ENCODE measurements around the gene RNF128. TPM values are rescaled to one million over a fixed set of nuclear protein-coding genes. Genes with fewer than 3 reads are reported as not detected.

Gene RNF128, protein sequence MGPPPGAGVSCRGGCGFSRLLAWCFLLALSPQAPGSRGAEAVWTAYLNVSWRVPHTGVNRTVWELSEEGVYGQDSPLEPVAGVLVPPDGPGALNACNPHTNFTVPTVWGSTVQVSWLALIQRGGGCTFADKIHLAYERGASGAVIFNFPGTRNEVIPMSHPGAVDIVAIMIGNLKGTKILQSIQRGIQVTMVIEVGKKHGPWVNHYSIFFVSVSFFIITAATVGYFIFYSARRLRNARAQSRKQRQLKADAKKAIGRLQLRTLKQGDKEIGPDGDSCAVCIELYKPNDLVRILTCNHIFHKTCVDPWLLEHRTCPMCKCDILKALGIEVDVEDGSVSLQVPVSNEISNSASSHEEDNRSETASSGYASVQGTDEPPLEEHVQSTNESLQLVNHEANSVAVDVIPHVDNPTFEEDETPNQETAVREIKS
- not detected for total RNA-seq

DNA sequence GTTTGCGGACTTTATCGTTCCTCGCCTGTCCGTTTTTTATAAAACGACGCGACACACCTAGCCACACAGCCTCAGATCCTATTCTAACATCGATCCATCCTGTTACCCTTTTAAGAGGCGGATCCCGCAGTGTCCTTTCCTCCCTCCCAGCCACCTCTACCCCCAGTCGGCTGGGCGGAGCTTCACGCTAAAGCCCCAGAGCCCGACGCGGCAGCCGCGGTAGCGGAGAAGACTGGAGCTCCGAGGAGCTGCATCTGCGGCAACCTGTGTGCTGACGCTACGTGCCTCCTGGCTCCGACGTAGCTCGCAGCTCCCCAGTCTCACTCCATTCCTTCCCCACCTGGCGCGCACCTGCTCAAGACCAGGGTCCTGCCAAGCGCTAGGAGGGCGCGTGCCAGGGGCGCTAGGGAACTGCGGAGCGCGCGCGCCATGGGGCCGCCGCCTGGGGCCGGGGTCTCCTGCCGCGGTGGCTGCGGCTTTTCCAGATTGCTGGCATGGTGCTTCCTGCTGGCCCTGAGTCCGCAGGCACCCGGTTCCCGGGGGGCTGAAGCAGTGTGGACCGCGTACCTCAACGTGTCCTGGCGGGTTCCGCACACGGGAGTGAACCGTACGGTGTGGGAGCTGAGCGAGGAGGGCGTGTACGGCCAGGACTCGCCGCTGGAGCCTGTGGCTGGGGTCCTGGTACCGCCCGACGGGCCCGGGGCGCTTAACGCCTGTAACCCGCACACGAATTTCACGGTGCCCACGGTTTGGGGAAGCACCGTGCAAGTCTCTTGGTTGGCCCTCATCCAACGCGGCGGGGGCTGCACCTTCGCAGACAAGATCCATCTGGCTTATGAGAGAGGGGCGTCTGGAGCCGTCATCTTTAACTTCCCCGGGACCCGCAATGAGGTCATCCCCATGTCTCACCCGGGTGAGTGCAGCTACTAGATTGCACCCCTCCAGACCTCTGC, at the start of gene RNF128:
Gene RNF128, plus strand, starts transcription at position 217 of the 953 bp plus-strand sequence. Its CDS starts 213 bp downstream, at position 430.
- DNase-seq (peak; percentile 19 to 33), ATAC-seq (replicated peaks in 1 of 2) (peak; percentile 72 to 77)
- Mint-ChIP-seq H3K9me3 (no peaks in the 10 kb centered on the region), H3K27me3 (ENCODE audit: low read depth) (peaks cover 70% of the 10 kb centered on the region), H3K4me1 (ENCODE audit: low read depth) (no peaks in the 10 kb centered on the region), H3K36me3 (ENCODE audit: insufficient read depth in 2 of 2) (no peaks in the 10 kb centered on the region), H3K4me3 (peak within 1 kb of the TSS; percentile 70 to 80), H3K27ac (no peak within 1 kb of the TSS)

DNA sequence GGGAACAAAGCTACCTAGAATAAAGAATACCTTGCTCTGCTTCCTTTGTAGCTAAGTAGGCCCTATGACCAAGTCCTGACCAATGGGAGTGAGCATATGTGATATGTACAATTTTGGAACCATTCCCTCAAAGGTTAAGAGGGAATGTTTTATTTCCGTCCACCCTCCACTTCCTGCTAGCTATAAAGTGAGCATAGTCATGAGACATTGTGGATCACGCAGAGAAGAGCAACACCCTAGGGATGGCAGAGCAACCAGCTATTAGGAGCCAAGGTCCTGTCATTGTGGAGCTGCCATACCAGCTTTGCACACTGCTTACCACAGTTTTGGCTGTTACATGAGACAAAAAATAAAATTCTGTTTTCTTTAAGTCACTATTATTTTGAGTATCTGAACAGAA, 45.8 kb upstream of the RNF128 start:
- Mint-ChIP-seq H3K27me3 (ENCODE audit: low read depth) (peaks cover 18% of the 10 kb centered on the region), H3K4me3 (no peak overlapping the region), H3K36me3 (ENCODE audit: insufficient read depth in 2 of 2) (peaks cover 0 to 1% of the 10 kb centered on the region in 2 donors), H3K9me3 (peaks cover 0 to 3% of the 10 kb centered on the region in 2 donors), H3K27ac (no peak overlapping the region), H3K4me1 (ENCODE audit: low read depth) (no peaks in the 10 kb centered on the region)
- DNase-seq (no peak), ATAC-seq (replicated peaks in 1 of 2) (no peak)

DNA sequence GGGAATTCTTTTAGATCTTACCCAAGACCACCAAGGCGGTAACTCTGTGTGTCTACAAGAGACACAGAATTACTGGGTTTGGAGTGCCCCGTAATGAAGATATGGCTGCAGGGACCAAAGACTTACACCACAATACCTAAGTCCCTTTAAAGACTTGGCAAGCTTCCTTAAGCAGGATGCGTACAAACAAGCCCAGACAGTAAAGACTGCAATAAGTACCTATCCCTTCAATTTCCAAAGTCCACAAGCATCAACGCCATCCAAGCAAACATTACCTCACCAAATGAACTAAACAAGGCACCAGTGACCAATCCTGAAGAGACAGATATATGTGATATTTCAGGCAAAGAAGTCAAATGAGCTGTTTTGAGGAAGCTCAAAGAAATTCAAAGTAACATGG, 42.3 kb upstream of the RNF128 start:
- peaks cover 0 to 3% of the 10 kb centered on the region in 2 donors for H3K9me3 Mint-ChIP-seq
- ATAC-seq (replicated peaks in 1 of 2): no peak
- no peak for DNase-seq
- no peaks in the 10 kb centered on the region for H3K4me1 Mint-ChIP-seq (ENCODE audit: low read depth)
- no peak overlapping the region for H3K4me3 Mint-ChIP-seq
- H3K27me3 Mint-ChIP-seq (ENCODE audit: low read depth): peaks cover 46% of the 10 kb centered on the region
- H3K27ac Mint-ChIP-seq: no peak overlapping the region
- peaks cover 0 to 1% of the 10 kb centered on the region in 2 donors for H3K36me3 Mint-ChIP-seq (ENCODE audit: insufficient read depth in 2 of 2)

DNA sequence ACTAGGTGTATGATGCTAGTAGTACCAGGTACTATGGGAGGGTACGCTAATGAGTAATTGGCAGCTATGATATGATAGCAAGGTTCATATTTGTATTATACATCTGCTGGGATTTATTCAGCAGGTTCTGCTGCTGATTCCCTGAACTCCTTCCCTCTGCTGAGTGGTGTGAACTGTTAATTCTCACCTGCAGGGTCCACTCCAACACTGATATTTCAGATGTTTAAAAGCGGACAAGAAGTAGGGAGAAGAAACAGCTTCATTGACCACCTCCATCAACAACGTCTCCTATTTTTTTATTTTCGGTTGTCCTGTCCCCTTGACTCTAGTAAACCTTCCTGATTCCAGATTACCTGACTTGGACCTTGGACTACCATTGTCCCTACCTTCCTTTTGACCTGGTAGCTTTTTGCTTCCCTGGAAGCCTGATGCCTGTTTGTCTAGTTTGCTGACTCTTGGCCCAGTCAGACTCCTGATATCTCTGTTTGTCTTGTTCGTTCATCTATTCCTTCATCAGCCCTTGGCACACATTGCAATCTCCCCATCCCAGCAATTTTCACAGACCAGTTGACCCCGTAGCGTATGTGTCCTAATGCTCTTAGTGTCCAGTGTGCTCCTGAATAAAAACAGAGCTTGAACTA, 34.0 kb upstream of the RNF128 start:
- Mint-ChIP-seq H3K4me1 (ENCODE audit: low read depth) (no peaks in the 10 kb centered on the region), H3K36me3 (ENCODE audit: insufficient read depth in 2 of 2) (no peaks in the 10 kb centered on the region), H3K27ac (no peak overlapping the region), H3K27me3 (ENCODE audit: low read depth) (peaks cover 49% of the 10 kb centered on the region), H3K9me3 (no peaks in the 10 kb centered on the region), H3K4me3 (no peak overlapping the region)
- ATAC-seq (replicated peaks in 1 of 2) (no peak), DNase-seq (no peak)

DNA sequence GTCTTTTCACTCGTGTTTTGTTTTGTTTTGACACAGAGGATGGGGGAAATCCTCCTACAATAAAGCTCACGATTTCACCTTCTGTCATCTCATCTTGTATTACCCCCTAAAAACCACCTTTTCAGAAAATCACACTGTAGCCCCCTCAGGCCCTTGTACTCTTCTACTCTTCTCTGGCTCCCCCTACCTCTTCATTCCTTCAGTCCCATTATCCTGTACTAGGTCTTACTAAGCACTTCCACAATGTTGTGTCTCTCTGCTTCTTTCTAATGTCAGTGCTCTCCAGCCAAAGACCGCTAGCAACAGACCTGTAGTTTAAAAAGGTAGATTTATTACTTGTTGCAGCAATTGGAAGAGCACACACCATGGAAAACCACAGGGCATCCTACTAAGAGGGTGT, 30.0 kb upstream of the RNF128 start:
- H3K4me3 Mint-ChIP-seq: no peak overlapping the region
- ATAC-seq (replicated peaks in 1 of 2) (no peak), DNase-seq (no peak)
- no peak overlapping the region for H3K27ac Mint-ChIP-seq
- H3K4me1 Mint-ChIP-seq (ENCODE audit: low read depth): no peaks in the 10 kb centered on the region
- no peaks in the 10 kb centered on the region for H3K36me3 Mint-ChIP-seq (ENCODE audit: insufficient read depth in 2 of 2)
- H3K27me3 Mint-ChIP-seq (ENCODE audit: low read depth): peaks cover 55% of the 10 kb centered on the region
- no peaks in the 10 kb centered on the region for H3K9me3 Mint-ChIP-seq

DNA sequence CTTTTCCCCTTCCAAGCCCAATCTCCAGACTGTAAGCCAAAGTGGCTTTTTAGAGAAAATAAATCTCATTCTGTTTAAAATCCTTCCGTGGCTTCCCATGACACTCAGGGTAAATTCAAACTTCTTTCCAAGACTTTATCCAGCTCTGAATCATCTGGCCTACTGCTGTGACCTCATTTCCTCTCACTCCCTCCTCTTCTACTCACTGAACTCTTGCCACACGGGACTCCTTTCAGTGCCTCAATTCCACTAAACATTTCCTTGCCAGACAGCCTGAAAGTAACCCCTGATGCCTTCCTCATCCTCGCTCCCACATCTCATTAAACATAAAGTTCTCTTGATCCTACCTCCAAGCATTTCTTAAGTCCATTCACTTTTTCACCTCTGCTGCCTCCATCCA, 27.8 kb upstream of the RNF128 start:
- DNase-seq (no peak), ATAC-seq (replicated peaks in 1 of 2) (no peak)
- Mint-ChIP-seq H3K4me3 (no peak overlapping the region), H3K36me3 (ENCODE audit: insufficient read depth in 2 of 2) (no peaks in the 10 kb centered on the region), H3K4me1 (ENCODE audit: low read depth) (no peaks in the 10 kb centered on the region), H3K27ac (no peak overlapping the region), H3K27me3 (ENCODE audit: low read depth) (peaks cover 52% of the 10 kb centered on the region), H3K9me3 (no peaks in the 10 kb centered on the region)

DNA sequence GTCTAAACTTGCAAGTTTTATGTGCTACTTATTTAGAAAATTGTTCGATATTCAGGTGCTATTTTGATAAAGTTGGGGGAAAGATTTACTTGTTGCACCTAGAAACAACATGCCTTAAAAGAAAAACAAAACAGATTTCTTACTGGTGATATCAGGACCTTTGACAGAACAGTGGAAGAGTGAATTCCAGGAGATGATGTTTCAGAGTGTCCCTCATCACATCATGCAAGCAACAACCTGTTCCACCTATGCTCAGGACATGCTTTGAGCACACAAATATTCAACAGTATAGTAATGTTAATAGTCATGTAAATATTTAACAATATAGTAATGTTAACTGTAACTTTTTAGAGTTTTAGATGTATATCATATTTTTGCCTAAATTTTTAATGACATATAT, 23.9 kb upstream of the RNF128 start:
- H3K4me1 Mint-ChIP-seq (ENCODE audit: low read depth): peaks cover 2% of the 10 kb centered on the region
- H3K9me3 Mint-ChIP-seq: no peaks in the 10 kb centered on the region
- DNase-seq (no peak), ATAC-seq (replicated peaks in 1 of 2) (no peak)
- no peak overlapping the region for H3K4me3 Mint-ChIP-seq
- peaks cover 43% of the 10 kb centered on the region for H3K27me3 Mint-ChIP-seq (ENCODE audit: low read depth)
- H3K36me3 Mint-ChIP-seq (ENCODE audit: insufficient read depth in 2 of 2): no peaks in the 10 kb centered on the region
- no peak overlapping the region for H3K27ac Mint-ChIP-seq

DNA sequence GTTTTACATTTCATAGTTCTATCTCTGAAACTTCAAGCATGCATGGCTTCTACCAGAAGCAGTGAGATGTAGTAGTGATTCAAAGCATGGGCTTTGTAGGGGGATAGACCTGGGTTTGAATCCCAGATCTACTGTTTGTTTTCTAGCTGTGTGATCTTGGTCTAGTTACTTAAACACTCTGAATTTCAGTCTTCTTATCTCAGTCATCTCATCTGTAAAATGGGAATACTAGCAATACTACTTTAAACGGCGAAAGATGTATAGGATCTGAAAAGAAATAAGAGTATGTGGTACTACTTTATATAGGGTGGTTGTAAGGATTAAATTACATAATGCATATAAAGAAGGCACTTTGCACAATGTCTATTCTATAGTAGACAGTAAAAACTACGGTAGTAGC, 20.0 kb upstream of the RNF128 start:
- DNase-seq: no peak
- no peak overlapping the region for H3K4me3 Mint-ChIP-seq
- H3K4me1 Mint-ChIP-seq (ENCODE audit: low read depth): peaks cover 12% of the 10 kb centered on the region
- no peaks in the 10 kb centered on the region for H3K36me3 Mint-ChIP-seq (ENCODE audit: insufficient read depth in 2 of 2)
- peaks cover 28% of the 10 kb centered on the region for H3K27me3 Mint-ChIP-seq (ENCODE audit: low read depth)
- no peak for ATAC-seq (replicated peaks in 1 of 2)
- H3K27ac Mint-ChIP-seq: no peak overlapping the region
- no peaks in the 10 kb centered on the region for H3K9me3 Mint-ChIP-seq

DNA sequence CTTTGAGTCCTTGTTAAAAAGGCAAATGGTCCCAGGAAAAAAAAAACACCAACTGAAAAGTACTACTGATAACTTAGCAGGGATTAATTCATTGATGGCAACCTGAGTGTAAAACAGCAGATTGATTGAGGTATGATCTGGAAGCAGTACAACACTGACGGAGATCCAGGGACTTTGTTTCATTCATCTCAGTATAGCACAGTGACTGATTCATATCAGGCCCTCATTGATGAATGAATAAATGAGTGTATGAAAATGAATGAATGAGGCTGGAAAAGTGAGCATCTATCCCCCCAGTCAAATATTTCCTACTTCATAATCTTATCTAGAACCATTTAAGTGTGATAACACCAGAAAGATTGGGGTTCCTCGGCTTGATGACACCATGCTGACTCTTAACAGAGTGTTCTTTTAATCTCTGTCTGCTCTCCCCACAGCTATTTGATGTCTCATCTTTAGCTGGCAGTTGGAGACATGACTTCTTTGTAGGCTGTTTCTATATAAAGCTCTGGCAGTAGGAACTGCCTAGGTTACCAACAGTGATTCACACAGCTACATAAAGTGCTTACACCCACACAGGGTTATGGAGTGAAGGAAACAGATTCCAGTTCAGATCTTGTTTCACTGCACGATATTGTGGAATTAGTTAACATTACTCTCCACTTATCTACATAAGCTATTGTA, 18.6 kb upstream of the RNF128 start:
- ATAC-seq (replicated peaks in 1 of 2) (peak; percentile 77 to 79), DNase-seq (no peak)
- peaks cover 29% of the 10 kb centered on the region for H3K27me3 Mint-ChIP-seq (ENCODE audit: low read depth)
- no peaks in the 10 kb centered on the region for H3K9me3 Mint-ChIP-seq
- H3K4me3 Mint-ChIP-seq: no peak overlapping the region
- H3K4me1 Mint-ChIP-seq (ENCODE audit: low read depth): peaks cover 12% of the 10 kb centered on the region
- H3K27ac Mint-ChIP-seq: no peak overlapping the region
- no peaks in the 10 kb centered on the region for H3K36me3 Mint-ChIP-seq (ENCODE audit: insufficient read depth in 2 of 2)

DNA sequence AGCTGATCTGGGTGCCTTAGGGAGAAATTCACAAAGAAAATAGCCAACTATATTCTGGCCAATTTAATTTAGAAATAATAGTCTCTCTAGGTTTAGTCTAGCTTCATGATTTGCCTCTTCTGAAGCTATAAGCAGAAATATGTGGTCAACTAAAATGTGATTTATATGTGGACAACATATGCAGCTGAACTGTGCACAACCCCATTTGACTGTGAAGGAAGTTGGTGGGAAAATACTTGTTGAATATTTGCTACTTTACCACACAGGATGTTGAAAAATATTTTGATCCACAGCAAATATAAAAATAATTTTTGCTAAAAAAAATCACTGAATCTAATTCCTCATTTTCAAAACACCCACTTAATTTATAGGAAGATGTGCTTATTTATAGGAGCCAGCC, 15.7 kb upstream of the RNF128 start:
- no peak overlapping the region for H3K4me3 Mint-ChIP-seq
- H3K36me3 Mint-ChIP-seq (ENCODE audit: insufficient read depth in 2 of 2): no peaks in the 10 kb centered on the region
- no peak overlapping the region for H3K27ac Mint-ChIP-seq
- H3K27me3 Mint-ChIP-seq (ENCODE audit: low read depth): peaks cover 22% of the 10 kb centered on the region
- no peak for DNase-seq
- ATAC-seq (replicated peaks in 1 of 2): no peak
- H3K9me3 Mint-ChIP-seq: no peaks in the 10 kb centered on the region
- peaks cover 12% of the 10 kb centered on the region for H3K4me1 Mint-ChIP-seq (ENCODE audit: low read depth)

DNA sequence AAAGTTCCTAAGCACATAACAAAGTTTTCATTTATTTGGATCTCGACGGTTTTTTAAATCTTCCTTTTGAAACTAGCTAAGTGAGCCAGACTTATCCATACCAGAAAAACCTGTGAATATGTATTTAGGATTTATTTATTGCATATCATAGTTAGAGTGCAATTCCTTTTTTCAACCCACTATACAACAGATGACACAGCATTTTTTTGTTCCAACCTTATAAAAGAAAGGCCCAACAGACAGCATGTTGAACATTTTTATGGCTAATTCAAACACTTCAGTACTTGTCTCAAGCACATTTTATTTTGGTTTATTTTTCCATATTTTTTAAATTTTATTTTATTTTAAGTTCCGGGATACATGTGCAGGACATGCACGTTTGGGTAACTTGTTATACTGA, 15.1 kb upstream of the RNF128 start:
- ATAC-seq (replicated peaks in 1 of 2): no peak
- peaks cover 26% of the 10 kb centered on the region for H3K27me3 Mint-ChIP-seq (ENCODE audit: low read depth)
- H3K36me3 Mint-ChIP-seq (ENCODE audit: insufficient read depth in 2 of 2): no peaks in the 10 kb centered on the region
- H3K4me3 Mint-ChIP-seq: no peak overlapping the region
- no peak for DNase-seq
- H3K4me1 Mint-ChIP-seq (ENCODE audit: low read depth): peaks cover 12% of the 10 kb centered on the region
- H3K9me3 Mint-ChIP-seq: no peaks in the 10 kb centered on the region
- H3K27ac Mint-ChIP-seq: no peak overlapping the region

DNA sequence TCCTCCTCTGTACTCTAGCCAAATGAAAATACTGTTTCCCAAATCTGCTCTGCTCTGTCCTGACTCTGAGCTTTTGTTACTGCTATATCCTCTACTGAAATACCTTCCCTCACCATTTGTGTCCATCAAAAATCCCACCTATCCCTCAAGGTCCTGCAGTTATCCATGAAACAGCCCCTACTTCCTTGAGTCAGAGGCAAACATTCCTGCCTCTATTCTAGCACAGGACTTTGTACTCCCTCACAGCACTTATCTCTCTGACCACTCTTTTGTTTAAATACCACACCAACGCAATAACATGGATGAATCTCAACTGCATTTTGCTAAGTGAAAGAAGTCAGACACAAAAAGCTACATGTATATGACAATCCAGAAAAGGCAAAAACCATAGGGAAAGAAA, 10.5 kb upstream of the RNF128 start:
- Mint-ChIP-seq H3K27me3 (ENCODE audit: low read depth) (peaks cover 25% of the 10 kb centered on the region), H3K36me3 (ENCODE audit: insufficient read depth in 2 of 2) (no peaks in the 10 kb centered on the region), H3K27ac (no peak overlapping the region), H3K9me3 (no peaks in the 10 kb centered on the region), H3K4me1 (ENCODE audit: low read depth) (no peaks in the 10 kb centered on the region), H3K4me3 (no peak overlapping the region)
- ATAC-seq (replicated peaks in 1 of 2): no peak
- no peak for DNase-seq
